DMS153 treated with DMSO at 0.1 percent for 48 hours (cell line): ENCODE measurements around the gene TTC14.

Source experiments
- DNase-seq: peaks from one replicate; lab custom pipeline; 2025; ENCODE audit not compliant: unreplicated experiment; lab: John Stamatoyannopoulos, UW

The TTC14 gene

DNA sequence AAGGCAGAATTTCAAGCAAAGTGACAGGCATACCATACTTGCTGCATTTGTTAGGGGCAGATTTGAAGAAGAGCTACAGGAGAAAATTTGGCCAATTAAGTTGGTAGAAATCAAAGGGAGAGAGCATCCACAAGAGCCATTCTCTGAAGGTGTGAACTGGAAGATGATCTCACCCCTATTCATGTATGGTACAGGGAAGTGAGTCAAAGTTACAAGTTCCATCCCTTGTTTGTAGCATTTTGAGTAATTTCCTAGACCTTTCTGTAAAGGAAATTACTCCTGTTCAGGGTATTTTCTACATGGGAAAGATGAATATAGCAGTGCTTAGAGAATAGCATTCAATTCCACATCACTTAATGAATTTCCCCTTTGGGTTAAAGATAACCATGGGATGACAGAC is 28.4 kb downstream of the TTC14 start:
- no peak for DNase-seq

- DNase-seq = no peak
Observed at GRCh38 chr3:180631317-180631716, 29.4 kb downstream of the TTC14 start.

DNA sequence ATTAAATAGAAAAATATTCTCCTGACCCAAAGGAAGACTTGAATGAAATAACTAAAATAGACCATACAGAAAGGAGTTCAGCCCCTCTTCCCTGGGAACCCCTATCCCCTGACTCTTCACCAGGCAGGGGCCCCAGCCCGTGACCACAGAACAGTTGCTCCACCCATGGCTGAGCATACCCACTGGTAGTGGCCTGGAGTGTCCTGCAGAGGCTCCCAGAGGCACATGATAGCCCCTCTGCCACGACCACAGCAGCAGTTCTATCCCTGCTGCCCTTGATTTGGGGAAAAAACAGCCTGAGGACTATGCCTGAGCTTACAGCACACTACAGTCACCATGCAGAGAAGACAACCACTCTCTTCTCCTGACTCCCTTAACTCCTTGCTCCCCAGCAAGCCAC is 31.8 kb downstream of the TTC14 start:
- no peak for DNase-seq

DNA sequence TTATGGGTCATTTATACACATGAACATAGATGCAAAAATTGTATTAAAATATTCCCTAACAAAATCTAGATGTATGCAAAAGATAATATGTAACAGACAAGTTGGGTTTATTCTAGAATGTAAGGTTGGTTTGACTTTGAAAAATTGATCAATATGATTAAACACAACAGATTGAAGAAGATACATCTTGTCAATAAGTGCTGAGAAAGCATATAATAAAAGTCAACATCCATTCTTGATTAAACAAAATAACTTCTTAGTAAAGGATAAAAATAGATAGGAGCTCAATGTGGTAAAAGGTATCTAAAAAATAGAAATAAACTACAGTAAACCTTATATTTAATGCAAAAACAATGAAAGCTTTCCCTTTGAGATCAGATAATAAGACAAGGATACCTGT is 39.0 kb downstream of the TTC14 start:
- no peak for DNase-seq

DNA sequence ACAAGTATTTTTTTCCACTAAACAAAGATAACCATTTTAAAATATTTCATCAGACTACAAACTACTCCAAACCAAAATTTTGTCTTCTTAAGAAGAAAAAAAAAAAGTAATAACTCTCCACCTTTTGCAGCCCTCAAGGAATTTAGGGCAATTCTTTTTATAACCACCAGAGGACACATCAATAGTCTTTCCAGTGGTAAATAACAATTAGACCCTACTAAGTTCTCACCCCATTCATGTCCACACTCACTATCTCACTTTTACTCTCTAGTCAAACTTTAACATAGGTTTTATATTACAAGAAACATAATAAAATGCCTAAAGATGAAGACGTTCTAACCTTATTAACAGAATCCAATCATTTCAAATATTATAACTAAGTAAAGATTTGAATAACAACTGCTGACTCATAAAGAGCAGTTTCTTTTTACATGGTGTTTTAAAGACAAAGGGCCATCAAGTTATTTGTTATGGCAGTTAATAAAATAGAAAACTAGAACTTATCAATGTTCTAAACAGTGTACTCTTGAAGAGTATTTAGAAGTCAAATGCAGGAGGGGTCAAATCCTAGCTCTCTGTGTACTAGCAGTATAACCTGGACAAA is 44.3 kb downstream of the TTC14 start:
- no peak for DNase-seq

GRCh38 chr3:180656406-180656805 is 54.4 kb downstream of the TTC14 start:
- no peak for DNase-seq

DNA sequence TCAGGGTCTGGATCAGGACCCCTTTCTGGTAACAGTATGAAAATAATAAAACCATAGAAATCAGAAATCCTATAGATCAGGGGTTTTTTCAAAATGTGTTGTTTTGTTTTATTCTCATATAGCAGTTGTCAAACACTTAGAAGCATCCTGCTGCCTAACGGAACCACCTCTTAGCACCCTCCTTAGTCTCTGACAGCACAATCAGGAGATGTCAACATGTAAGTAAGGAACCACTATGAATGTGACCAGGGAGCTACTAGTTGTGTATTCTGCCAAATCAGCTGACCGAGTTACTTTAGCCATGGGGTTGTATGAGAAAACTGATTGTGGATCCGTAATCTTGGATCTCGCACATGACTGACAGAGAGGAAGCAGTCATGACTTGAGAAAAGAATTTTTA is 55.1 kb downstream of the TTC14 start:
- no peak for DNase-seq
